C1 segment of cervical spinal cord (tissue), 14 donors: ENCODE results near the gene RSPH1.

Experiments used
- DNase-seq, 14 donors: peaks; one replicate each; lab custom pipeline; 2025; lab: John Stamatoyannopoulos, UW

Gene RSPH1

DNA sequence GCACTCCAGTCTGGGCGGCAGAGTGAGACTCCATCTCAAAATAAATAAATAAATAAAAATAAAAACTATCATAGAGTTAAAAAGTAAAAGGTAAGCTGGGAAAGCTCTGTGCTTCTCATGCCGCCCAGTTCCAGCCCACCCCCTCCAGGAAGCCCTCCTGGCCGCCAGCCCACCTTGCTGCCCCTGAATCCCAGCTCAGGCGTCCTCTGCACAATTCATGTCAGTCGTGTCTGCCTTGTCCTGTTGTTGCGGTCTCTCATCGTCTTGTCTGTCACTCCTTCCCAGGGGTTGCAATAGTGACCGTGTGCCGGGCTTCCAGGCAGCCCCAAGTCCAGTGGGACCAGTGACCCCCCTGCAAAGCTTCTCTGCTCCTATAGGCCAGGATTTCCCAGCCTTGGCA lies 44.1 kb downstream of the RSPH1 start:
- no peak for DNase-seq

DNA sequence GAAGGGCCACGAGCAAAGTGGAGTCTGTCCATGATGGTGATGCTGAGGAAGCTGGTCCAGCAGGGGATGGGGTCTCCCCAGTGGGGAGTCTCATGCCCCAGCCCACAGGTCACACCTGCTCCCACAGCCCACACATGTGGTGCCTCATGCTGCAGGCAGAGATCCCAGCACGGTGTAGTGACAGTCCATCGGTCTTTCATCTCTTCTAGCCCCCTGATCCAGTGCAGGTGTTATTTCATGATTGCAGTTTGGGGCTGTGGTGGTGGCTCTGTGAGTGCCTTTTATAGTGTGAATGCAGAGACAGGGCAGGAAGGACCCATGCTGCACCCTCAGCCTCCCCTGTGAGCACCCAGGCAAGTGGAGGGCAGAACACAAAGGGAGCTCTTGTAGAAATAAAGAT lies 47.3 kb downstream of the RSPH1 start:
- DNase-seq: no peak

DNA sequence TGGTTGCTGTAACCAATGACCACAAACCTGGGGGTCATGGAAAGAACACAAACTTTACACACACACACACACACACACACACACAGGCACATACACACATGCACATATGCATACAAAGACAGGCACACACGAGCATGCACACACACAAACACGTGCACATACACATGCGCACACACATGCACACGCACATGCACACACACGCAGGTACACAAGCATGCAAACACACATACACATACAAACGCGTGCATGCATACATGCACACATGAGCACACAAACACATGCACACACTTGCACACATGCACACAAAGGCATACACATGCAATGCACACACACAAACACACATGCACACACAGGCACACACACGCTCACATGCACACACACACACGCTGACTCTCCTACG lies 48.3 kb downstream of the RSPH1 start:
- no peak for DNase-seq

DNA sequence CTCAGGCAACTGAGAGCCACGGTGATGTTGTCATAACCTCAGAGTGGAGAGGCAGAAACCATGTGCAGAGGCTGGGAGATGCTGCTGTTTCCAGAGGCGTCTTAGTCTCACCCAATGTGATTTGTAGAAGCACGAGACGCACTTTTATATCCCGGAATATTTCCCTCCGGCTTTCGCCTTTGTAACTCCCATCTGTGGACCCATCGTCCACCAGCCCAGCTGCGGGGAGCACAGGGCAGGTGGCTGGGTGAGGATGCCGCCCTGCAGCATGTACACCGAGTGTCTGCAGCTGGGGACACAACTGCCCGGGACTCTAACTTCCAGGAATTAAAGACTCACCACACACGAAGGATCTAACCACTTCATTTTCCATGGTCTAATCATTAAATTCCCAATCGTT lies 48.8 kb downstream of the RSPH1 start:
- no peak for DNase-seq

DNA sequence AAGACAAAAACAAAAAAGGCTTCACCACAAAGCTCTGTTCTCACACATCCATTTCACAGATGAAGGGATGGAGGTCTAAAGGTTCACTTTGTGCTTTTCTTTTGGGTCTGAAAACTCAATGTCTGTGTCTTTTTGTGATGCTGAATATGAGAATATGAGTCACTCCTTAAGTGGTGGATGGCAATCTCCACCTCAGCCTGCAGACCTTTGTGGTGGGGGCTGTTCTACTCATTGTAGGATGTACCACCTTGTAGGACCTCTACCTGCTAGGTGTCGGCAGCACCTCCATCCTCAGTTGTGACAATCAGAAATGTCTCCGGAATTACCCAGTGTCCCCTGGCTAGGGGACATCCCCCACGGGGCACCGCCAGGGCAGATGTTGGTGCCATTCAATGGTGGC lies 49.5 kb downstream of the RSPH1 start:
- DNase-seq: no peak

DNA sequence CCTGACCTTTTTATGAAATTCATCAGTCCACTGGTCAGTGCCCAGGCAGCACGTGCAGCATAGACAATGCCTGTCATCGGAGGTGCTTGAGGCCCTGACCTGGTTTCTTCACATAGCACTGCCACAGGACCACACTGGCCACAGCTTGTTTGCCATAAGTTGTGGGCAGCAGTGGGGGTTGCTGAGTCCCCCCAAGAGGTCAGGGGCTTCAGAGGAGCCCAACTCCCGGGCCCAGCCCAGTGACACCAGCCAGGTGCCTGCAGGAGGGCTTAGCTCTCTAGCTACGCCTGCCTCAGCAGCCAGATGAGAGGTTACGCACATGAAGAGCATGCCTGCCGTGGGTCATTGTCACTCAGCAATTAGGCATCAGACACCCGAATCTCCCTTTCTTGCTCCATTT lies 50.7 kb downstream of the RSPH1 start:
- DNase-seq: no peak

DNA sequence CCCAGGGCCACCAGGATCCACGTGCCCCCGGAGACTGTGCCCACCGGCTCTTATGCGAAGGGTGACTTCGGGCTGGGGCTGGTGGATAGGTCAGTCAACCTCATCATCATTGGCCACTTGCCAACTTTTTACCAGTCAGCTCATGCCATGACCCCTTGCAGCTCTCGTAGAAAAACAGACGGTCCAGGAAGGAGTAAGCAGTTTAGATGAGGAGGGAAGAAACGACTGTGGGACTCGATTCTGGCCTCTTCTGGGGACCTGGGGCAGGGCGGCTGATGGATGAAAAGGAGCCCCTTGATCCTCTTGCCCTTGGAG lies 51.3 kb downstream of the RSPH1 start:
- DNase-seq: no peak

DNA sequence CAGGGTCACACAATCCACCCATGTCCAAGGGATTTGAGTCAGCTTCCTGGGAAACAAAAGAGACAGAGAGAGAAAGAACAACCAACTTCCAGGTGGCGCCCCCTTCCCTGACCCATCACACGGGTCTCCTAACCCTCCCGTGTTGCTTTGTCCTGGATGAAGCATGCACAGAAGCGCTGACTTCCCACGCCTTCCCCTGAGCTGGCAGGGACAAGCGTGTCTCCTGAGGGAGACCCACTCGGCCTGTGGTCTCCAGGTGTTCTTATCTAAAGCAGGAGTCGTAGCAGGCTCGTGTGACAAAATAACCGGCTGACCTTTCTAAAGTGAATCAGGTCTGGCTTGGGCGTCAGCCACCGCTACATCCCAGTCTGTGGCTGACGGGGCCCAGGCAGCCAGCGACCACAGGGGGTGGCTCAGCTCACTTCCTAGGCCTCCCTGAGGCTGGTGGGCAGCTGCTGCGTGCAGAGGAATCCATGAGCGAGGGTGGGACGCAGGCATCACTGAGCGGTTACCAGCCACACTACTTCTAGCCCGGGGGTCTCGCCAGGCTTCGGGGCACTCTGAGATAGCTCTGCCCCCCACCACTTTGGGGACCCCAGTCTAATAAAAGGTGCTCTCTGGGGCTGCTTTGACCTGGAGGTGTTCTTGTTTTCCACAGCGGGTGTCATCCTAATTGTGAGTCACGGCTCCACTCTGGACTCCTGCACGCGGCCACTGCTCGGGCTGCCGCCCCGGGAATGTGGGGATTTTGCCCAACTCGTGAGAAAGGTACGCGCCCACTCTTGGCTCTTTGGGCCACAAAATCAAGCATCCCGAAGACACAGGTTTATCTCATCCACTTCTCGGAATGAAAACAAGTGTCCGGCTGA lies 51.9 kb downstream of the RSPH1 start:
- DNase-seq: no peak

DNA sequence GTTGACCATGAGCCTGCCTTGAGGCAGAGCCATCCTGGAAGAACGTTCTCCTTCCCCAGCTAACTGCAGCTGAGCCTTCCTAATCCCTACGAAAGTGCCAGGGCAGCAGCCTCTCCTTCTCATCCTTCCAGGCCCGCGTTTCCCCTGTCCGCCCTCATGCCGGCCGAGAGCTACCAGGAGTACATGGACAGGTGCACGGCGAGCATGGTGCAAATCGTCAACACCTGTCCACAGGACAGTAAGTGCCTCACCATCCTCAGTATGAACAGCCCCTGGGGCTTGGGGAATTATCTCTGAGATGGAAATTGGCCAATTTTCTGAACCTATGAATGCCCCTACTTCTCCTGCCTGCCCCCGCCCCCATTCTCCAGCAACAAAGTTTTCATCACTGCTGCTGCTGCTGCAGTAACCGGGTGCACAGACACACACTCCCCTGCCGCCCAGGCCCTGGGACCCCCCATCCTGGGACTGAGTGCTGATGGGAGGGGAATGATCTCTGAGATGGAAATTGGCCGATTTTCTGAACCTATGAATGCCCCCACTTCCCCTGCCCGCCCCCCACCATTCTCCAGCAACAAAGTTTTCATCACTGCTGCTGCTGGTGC lies 52.7 kb downstream of the RSPH1 start:
- no peak for DNase-seq

DNA sequence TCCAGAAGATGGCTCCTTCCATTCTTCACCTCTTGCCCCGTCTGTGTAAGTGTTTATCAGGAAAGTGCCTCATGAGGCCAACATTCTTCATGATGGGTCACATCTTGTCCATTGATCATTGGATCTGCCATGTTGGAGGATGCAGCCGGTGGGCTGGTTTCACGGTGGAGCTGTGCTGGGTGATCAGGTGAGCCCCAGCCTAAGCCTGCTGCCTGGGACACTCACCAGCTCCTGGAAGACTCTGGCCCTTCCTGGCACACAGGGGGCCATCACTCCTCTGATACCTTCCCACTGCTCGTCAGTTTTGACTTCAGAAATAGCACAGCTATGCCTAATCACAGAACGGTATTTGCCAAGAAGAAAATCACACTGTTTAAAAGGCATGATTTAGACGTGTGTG lies 54.1 kb downstream of the RSPH1 start:
- no peak for DNase-seq

DNA sequence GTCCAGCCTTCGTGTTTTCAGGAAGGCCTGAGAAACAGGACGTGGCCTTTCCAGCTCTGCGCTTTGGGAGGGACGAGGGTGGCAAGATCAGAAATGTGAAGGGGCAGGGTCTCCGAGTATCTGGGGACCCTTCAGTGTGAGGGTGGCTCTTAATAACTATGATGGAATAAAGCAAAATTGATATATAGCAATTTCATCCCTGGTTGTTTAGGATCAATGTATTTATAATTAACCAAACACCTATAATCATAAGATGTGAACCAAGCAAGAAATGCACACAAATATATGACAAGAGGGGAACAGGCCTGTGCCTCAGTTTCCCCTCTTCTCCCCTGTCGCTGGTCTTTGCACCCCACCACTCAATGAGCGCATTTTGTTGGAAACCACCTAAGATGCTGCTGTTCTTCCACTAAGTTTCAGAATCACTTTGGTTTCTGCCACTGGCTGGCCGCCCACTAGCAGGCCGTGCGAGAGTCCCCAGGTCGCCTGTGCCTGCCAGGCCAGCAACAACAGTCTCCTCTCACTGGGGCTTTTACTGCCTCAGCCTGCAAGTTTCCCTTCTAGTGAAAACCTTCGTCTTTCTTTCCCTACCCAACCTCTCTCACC lies 55.7 kb downstream of the RSPH1 start:
- no peak for DNase-seq

DNA sequence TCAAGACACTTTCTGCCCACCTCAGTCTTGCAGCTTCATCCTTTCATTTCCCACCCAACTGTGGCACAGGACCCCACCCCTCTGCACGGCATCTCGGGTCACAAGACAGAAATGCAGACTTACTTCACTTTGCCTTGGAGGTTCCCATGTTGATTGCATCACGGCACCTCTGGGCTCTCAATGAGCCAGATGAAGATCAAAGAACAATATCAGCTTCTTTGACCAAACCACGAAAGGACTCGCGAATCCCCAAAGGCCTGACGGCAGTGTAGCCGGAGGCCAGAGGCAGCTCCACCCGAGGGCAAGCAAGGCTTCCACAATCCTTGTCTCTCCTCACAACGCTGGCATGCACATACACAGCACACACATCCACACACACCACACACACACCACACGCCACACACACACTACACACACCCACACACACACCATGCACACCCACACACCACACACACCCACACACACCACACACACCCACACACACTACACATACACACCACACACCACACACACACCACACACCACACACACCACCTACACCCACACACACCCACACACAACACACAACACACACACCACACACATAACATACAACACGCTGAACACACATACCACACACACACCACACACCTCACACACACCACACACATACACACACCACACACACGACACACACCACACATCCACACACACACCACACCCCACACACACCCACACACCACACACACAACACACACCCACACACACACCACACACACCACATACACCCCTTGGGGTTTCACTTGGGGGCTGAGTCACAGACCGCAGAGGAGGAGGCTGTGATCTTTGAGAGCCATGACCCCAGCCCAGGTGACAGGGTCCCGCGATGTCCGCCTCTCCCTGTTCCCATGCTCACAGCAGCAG lies 56.5 kb downstream of the RSPH1 start:
- DNase-seq: no peak

DNA sequence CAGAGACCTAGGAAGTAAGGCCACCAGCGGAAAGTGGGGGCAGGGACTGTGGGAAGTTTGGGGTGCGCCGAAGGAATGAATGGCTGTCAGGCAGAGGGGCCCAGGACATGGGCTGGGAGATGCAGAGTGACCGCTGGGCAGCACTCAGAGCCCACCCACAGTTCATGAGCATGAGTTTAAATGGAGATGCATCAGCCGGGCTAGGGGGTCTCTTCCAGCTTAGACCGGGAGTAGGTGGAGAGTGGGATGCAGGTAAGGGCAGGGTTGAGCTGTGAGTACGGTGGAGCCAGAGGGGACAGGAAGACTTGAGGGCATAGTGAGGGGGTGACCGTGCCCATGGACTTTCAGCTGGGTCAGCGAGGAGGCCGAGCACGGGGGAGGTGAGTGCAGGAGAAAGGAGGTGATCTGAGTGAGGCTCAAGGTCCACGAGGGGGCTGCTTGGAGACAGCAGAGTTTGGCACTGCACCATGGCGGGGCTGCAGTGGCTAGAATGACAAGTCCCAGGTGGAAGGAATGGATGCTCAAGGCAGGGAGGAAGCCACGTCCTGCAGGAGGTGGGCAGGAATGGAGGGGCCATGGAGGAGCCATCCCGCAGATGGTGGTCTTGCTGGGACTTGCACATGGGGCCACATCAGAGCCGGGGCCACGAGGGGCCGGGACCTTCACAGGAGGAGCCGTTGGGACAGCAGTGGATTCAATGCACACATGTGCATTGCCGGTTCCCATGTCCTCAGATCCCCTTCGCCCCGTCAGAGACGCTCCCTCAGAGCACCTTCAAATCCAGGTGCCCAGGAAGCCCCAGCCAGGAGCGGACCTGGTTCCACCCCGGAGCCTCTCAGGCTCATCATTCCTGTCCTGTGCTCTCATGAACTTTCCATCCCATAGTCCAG lies 57.5 kb downstream of the RSPH1 start:
- no peak for DNase-seq

DNA sequence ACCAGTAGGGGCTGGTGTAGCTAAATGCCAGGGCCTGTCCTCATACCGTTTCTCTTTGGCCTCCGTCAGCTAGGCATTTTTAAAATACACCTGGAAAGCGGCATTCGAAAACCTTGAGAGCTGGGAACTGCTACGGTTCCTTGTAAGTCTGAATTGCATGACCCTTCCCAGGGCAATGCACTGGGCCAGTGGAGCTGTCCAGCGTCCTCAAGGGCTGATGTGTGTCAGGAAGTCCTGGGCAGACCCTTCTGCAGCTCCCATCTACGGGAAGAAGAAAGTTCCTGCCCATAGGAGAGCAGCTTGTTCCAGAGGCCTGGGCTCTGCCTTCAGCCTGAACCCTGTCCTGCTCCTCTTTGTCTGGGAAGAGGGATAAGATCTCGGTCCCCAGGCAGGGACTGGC lies 58.2 kb downstream of the RSPH1 start:
- no peak for DNase-seq

DNA sequence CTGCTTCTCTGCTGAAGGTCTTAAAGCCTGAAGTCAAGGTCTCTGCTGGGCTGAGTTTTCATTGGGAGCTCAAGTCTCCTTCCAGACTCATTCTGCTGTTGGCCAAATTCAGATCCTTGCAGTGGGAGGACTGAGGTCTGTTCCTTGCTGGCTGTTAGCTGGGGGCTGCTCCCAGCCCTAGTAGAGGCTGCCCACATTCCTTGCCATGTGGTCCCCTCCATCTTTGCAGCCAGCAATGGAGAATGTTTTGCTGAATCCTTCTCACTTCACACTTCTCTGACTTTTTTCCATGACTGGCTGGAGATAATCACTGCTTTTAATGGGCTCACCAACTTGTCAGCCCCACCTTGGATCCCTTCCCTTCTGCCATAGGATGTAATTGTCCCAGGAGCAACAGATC lies 59.1 kb downstream of the RSPH1 start:
- no peak for DNase-seq

DNA sequence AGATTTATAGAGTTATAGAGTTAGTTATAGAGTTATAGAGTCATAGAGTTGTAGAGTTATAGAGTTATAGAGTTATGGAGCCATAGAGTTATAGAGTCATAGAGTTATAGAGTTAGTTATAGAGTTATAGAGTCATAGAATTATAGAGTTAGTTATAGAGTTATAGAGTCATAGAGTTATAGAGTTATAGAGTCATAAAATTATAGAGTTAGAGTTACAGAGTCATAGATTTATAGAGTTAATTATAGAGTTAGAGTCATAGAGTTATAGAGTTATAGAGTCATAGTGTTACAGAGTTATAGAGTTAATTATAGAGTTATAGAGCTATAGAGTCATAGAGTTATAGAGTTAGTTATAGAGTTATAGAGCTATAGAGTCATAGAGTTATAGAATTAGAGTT lies 60.2 kb downstream of the RSPH1 start:
- DNase-seq: no peak

DNA sequence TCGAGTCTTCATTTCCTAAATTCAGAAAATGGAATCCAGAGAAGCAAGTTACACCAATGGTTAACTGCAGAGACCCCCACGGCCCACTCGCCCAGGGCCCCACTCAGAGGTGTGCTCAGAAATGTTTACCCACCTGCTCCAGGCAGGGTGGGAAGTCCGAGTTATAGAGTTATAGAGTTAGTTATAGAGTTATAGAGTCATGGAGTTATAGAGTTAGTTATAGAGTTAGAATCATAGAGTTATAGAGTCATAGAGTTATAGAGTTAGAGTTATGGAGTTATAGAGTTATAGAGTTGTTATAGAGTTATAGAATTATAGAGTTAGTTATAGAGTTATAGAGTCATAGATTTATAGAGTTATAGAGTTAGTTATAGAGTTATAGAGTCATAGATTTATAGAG lies 60.6 kb downstream of the RSPH1 start:
- no peak for DNase-seq

DNA sequence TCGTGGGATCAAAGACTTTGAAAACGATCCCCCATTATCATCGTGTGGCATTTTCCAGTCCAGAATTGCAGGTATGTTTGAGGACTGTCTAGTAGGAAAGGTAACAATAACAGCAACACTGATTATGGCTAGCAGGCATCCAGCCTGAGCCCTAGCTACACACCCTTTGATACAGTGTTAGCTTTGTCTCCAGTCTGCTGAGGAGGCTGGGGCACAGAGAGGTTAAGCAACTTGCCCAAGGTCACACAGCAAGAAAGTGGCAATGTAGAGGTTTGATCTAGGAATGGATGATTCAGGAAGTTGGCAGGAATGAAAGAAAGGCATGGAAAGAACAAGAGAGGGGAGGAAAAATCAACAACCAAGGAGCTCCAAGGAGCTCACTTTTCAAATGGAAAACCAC lies 61.1 kb downstream of the RSPH1 start:
- DNase-seq: no peak

DNA sequence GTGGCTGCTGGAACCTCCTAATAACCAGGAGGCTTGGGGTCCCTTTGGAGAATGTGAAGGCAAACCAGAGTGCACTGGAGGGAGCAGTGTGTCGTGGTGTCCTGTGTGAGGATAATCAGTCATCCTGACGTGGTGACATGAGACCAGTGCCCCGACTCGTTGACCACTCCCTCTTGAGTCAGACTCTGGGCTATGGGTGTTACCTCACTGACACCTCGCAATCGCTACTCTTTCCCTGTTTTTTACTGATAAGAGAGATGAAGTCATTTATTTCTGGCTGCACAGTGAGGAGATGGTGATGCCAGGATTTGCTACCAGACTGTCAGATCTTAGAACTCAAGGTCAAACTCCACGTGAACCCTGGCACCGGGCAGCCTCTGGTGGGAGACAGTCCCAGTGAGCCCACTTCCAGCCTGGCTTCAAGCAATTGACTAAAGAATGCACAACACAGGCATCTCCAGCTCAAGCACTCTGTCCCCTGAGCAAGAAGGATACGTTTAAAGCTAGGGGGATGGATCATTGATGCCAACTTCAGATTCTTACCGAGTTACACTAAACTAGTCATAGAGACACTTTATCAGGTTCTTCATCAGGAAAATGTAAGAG lies 62.0 kb downstream of the RSPH1 start:
- no peak for DNase-seq

DNA sequence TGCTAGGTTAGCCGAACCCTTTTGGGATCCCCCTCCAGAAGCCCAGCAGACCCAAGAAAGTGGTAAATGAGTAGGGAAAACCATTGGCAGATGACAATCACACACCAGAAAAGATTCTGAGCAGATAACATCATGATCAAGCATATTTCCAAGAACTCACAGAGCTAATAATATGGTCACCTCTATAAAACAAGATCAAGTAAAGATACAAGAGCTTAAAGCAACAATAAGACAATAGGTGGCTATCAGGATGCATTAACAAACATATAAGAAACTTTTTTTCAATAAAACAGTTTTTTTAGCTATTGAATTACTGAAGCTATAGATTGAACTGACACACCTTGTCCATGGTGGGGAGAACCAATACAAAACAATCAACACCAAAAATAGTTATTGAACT lies 63.3 kb downstream of the RSPH1 start:
- DNase-seq: no peak

DNA sequence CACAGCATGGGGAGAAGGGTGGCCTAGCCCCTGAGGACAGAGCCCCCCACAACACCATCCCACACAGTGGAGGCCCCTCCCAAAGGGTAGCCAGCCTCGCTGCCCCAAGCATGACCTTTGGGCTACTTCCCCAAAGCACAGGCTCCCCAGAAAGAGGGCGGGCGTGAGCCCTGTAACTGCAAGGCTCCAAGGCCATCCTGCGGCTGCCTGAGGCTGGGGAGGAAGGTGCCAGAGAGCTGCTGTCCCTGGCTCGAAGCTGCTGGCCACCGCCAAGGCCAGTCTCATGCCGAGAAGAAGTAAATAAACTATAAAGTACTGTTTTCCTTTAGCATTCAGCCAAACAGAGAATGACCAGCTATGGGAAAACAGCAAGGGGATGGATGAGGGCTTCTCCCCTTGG lies 64.8 kb downstream of the RSPH1 start:
- DNase-seq: no peak
